ENCODE results near the gene FSTL4.
"Not testable (repeated sequence)": the region's sequence is repeated elsewhere in the genome, so short reads cannot be mapped to it uniquely, and the experiment has no call there.

Gene FSTL4

DNA sequence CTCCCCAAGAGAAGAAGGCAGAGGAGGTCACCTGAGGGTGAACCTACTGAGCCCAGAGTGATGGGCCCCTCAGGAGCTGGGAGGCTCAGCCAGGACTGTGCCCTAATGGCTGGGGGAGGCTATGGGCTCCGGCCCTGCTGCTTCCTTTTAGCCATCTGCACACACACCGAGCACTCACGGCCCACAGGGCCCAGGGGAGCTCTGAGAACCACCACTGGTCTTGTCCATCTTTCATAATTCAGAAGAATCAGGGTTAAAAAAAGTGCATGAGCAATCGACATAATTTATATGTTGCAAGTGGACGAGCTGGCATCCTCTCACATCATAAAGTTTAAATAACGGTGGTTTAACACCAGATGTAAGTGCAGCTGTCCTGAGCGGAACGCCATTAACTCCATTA lies 162.1 kb downstream of the FSTL4 start:
- DNase-seq (ENCODE audit: low spot score), result no peak
- no peak overlapping the region for H3K27ac Mint-ChIP-seq
- no peaks in the 10 kb centered on the region for H3K4me1 Mint-ChIP-seq (ENCODE audit: low read depth)
- H3K27me3 Mint-ChIP-seq (ENCODE audit: low read depth), result peaks cover 31% of the 10 kb centered on the region
- H3K36me3 Mint-ChIP-seq (ENCODE audit: low read depth), result no peaks in the 10 kb centered on the region
- no peaks in the 10 kb centered on the region for H3K9me3 Mint-ChIP-seq
- H3K4me3 Mint-ChIP-seq, result no peak overlapping the region

- Mint-ChIP-seq H3K36me3 (ENCODE audit: low read depth) (no peaks in the 10 kb centered on the region), H3K27ac (no peak overlapping the region), H3K9me3 (no peaks in the 10 kb centered on the region), H3K4me1 (ENCODE audit: low read depth) (no peaks in the 10 kb centered on the region), H3K4me3 (no peak overlapping the region), H3K27me3 (ENCODE audit: low read depth) (peaks cover 25% of the 10 kb centered on the region)
- no peak for DNase-seq (ENCODE audit: low spot score)
Observed at GRCh38 chr5:133449181-133449580, 163.2 kb downstream of the FSTL4 start.

DNA sequence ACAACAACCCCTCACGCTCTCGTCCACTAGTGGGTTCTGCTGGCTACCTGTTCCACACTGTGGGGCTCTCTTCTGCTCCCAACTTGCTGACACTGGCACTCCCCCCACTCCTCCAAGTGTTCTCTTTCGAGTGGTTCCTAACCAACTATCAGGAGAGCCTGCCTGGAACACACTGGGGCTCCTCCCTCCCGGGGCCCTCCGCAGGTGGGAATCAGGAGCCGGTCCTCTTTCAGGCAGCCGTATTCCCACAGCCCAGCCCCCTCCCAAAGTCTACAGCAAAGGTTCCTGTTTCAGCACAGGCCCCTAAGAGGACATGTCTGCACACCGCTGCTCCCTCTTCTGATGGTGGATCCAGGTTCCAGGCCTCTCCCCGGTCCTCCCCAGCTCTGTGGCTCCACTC lies 165.9 kb downstream of the FSTL4 start:
- no peak for DNase-seq (ENCODE audit: low spot score)
- Mint-ChIP-seq H3K9me3 (no peaks in the 10 kb centered on the region), H3K36me3 (ENCODE audit: low read depth) (no peaks in the 10 kb centered on the region), H3K27me3 (ENCODE audit: low read depth) (peaks cover 6% of the 10 kb centered on the region), H3K4me1 (ENCODE audit: low read depth) (no peaks in the 10 kb centered on the region), H3K4me3 (no peak overlapping the region), H3K27ac (no peak overlapping the region)

- no peak overlapping the region for H3K4me3 Mint-ChIP-seq
Observed at GRCh38 chr5:133445744-133446143, 166.6 kb downstream of the FSTL4 start.

GRCh38 chr5:133445204-133445603 lies 167.1 kb downstream of the FSTL4 start:
- not testable (repeated sequence) for H3K9me3 Mint-ChIP-seq; H3K27me3 Mint-ChIP-seq (ENCODE audit: low read depth); H3K4me1 Mint-ChIP-seq (ENCODE audit: low read depth); H3K4me3 Mint-ChIP-seq; H3K36me3 Mint-ChIP-seq (ENCODE audit: low read depth); H3K27ac Mint-ChIP-seq; DNase-seq (ENCODE audit: low spot score)

More at GRCh38 chr5:133445744-133446143, 166.6 kb downstream of the FSTL4 start:
- Mint-ChIP-seq H3K27ac (no peak overlapping the region), H3K27me3 (ENCODE audit: low read depth) (peaks cover 4% of the 10 kb centered on the region), H3K36me3 (ENCODE audit: low read depth) (no peaks in the 10 kb centered on the region), H3K9me3 (no peaks in the 10 kb centered on the region), H3K4me1 (ENCODE audit: low read depth) (no peaks in the 10 kb centered on the region)
- no peak for DNase-seq (ENCODE audit: low spot score)

DNA sequence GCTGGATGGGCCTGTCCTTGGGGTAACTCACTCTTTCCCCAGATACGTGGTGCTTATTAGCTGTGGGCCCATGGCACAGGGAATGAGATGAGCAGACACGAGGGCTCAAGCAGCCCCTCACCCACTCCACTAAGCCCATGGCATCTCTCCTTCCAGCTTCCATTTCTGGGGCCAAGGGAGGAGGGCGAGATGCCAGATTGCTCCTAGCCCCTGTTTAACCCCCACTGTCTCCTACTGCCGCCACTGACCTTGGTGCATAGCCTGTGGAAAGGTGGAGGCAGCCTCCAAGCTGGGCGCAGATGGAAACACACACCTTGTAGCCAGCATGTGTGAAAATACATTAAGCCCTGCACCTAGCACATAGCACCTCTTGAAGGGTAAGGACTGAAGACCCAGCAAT lies 167.6 kb downstream of the FSTL4 start:
- no peak overlapping the region for H3K27ac Mint-ChIP-seq
- H3K9me3 Mint-ChIP-seq, result no peaks in the 10 kb centered on the region
- no peaks in the 10 kb centered on the region for H3K27me3 Mint-ChIP-seq (ENCODE audit: low read depth)
- H3K36me3 Mint-ChIP-seq (ENCODE audit: low read depth), result no peaks in the 10 kb centered on the region
- no peak overlapping the region for H3K4me3 Mint-ChIP-seq
- H3K4me1 Mint-ChIP-seq (ENCODE audit: low read depth), result no peaks in the 10 kb centered on the region
- DNase-seq (ENCODE audit: low spot score), result no peak

- Mint-ChIP-seq H3K27me3 (ENCODE audit: low read depth) (peaks cover 14% of the 10 kb centered on the region), H3K4me1 (ENCODE audit: low read depth) (no peaks in the 10 kb centered on the region), H3K36me3 (ENCODE audit: low read depth) (no peaks in the 10 kb centered on the region), H3K4me3 (no peak overlapping the region), H3K27ac (no peak overlapping the region), H3K9me3 (no peaks in the 10 kb centered on the region)
- DNase-seq (ENCODE audit: low spot score), result no peak
Observed at GRCh38 chr5:133441166-133441815, 171.1 kb downstream of the FSTL4 start.

- DNase-seq (ENCODE audit: low spot score), result no peak
- Mint-ChIP-seq H3K27ac (no peak overlapping the region), H3K36me3 (ENCODE audit: low read depth) (no peaks in the 10 kb centered on the region), H3K4me3 (no peak overlapping the region), H3K9me3 (no peaks in the 10 kb centered on the region), H3K27me3 (ENCODE audit: low read depth) (peaks cover 20% of the 10 kb centered on the region), H3K4me1 (ENCODE audit: low read depth) (no peaks in the 10 kb centered on the region)
Observed at GRCh38 chr5:133440467-133441115, 171.8 kb downstream of the FSTL4 start.

- no peak overlapping the region for H3K27ac Mint-ChIP-seq
- DNase-seq (ENCODE audit: low spot score), result no peak
- H3K4me3 Mint-ChIP-seq, result no peak overlapping the region
- H3K27me3 Mint-ChIP-seq (ENCODE audit: low read depth), result peaks cover 21% of the 10 kb centered on the region
- no peaks in the 10 kb centered on the region for H3K4me1 Mint-ChIP-seq (ENCODE audit: low read depth)
- no peaks in the 10 kb centered on the region for H3K36me3 Mint-ChIP-seq (ENCODE audit: low read depth)
- no peaks in the 10 kb centered on the region for H3K9me3 Mint-ChIP-seq
Observed at GRCh38 chr5:133439859-133440258, 172.5 kb downstream of the FSTL4 start.

GRCh38 chr5:133438487-133438886 lies 173.9 kb downstream of the FSTL4 start:
- Mint-ChIP-seq H3K9me3 (no peaks in the 10 kb centered on the region), H3K36me3 (ENCODE audit: low read depth) (no peaks in the 10 kb centered on the region), H3K27ac (no peak overlapping the region), H3K27me3 (ENCODE audit: low read depth) (peaks cover 30% of the 10 kb centered on the region), H3K4me3 (no peak overlapping the region), H3K4me1 (ENCODE audit: low read depth) (no peaks in the 10 kb centered on the region)
- DNase-seq (ENCODE audit: low spot score), result no peak

DNA sequence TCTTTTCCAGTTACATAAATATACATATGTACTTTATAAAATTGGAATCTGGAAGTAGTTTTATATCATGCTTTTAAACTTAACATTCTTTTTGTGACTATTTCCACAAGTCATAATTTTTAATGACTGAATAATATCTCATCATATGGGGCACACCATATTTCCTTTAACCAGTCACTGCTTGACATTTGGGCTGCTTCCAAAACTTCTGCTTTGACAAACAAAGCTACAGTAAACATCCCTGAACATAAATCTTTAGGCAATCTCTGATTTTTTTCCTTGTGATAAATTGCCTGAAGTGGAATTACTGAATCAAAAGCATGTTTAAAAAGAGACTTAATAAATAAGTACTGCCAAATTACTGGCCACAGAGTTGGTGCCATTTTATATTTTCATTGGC lies 178.0 kb downstream of the FSTL4 start:
- H3K9me3 Mint-ChIP-seq, result no peaks in the 10 kb centered on the region
- no peak overlapping the region for H3K27ac Mint-ChIP-seq
- H3K36me3 Mint-ChIP-seq (ENCODE audit: low read depth), result no peaks in the 10 kb centered on the region
- DNase-seq (ENCODE audit: low spot score), result no peak
- H3K4me1 Mint-ChIP-seq (ENCODE audit: low read depth), result no peaks in the 10 kb centered on the region
- H3K4me3 Mint-ChIP-seq, result no peak overlapping the region
- H3K27me3 Mint-ChIP-seq (ENCODE audit: low read depth), result peaks cover 38% of the 10 kb centered on the region

- no peak overlapping the region for H3K27ac Mint-ChIP-seq
- H3K27me3 Mint-ChIP-seq (ENCODE audit: low read depth), result peaks cover 37% of the 10 kb centered on the region
- no peaks in the 10 kb centered on the region for H3K9me3 Mint-ChIP-seq
- H3K4me3 Mint-ChIP-seq, result no peak overlapping the region
- no peaks in the 10 kb centered on the region for H3K4me1 Mint-ChIP-seq (ENCODE audit: low read depth)
- DNase-seq (ENCODE audit: low spot score), result no peak
- H3K36me3 Mint-ChIP-seq (ENCODE audit: low read depth), result no peaks in the 10 kb centered on the region
Observed at GRCh38 chr5:133433641-133434040, 178.7 kb downstream of the FSTL4 start.

DNA sequence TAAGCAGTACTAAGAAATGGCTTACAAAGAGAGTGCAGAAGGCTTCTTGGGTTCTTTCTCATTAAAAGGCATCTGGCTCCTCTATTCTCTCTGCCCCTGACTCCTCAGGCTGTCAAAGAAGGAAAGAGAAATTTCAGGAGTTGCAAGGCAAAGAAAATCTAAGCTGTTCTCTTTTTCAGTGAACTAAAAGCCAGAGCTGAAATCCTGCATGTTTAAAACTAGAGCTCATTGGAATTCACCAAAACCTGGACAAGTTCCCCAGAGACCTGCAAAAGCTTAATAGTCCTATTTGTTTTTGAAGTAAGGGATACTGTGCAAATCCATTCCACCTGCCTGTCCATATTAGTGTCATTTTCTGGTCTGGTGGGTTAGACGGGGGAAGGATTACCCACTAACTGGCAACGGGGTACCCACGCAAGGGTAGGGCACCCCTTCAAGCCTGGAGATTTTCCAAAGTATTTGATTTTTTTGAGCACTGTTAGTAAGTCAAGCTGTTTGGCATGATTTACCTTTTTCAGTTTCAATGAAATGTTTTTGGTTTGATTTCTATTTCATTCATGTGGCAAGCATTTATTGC lies 179.3 kb downstream of the FSTL4 start:
- no peaks in the 10 kb centered on the region for H3K36me3 Mint-ChIP-seq (ENCODE audit: low read depth)

DNA sequence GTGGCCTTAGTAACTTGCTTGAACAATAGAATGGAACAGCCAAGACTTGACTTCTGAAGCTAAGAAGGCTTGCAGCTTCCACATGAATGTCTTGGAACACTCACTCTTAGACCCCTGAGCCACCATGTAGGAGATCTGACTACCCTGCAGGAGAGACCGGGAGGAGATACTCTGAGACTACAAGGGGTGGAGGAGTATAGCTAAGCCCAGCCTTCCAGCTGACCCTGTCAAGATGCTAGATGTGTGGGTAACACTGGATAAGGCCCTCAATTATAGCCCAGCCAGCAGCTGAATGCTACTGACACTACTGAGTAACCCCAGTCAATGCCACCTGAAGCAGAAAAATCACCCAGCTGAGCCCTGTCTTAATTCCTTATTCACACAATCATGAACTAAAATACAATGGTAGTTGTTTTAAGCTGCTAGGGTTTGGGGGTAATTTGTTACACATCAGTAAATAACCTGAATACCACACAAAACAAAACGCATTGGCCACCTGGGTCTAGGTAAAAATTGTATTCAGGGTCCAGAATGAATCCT lies 180.9 kb downstream of the FSTL4 start:
- DNase-seq (ENCODE audit: low spot score), result no peak
- Mint-ChIP-seq H3K27ac (no peak overlapping the region), H3K4me3 (no peak overlapping the region), H3K9me3 (no peaks in the 10 kb centered on the region), H3K27me3 (ENCODE audit: low read depth) (peaks cover 32% of the 10 kb centered on the region), H3K36me3 (ENCODE audit: low read depth) (no peaks in the 10 kb centered on the region), H3K4me1 (ENCODE audit: low read depth) (no peaks in the 10 kb centered on the region)

More for the DNA sequence above, 179.3 kb downstream of the FSTL4 start:
- no peak for DNase-seq (ENCODE audit: low spot score)
- Mint-ChIP-seq H3K4me3 (no peak overlapping the region), H3K9me3 (no peaks in the 10 kb centered on the region), H3K4me1 (ENCODE audit: low read depth) (no peaks in the 10 kb centered on the region), H3K27ac (no peak overlapping the region), H3K27me3 (ENCODE audit: low read depth) (peaks cover 31% of the 10 kb centered on the region)

Measured in T-helper 2 cell treated with Interferon-gamma antibody and Interleukin-4, amounts not matched to agents 5 μg/mL and 100 μg/mL, for 36 hours (primary cell).